ENCODE results near the gene LRRC8E. TPM values are rescaled to one million over a fixed set of nuclear protein-coding genes. Genes with fewer than 3 reads are reported as not detected.

The LRRC8E gene
- total and polyA plus RNA-seq, 2 of the 8 experiments (the other 6 are each of a cell fraction or from before 2014, with no cell fraction given): 2.7 to 2.9 TPM

GRCh38 chr19:7844405-7844804 lies 43.9 kb upstream of the LRRC8E start (continued):
- no peak for TF ChIP-seq CHD7 (IDR thresholded peaks at IDR 0.05; ENCODE audit: insufficient replicate concordance, low read length)
- no peak for TF ChIP-seq POLR2A (IDR thresholded peaks at IDR 0.05; ENCODE audit: control extremely low read depth in 1 of 2, low read depth in 2 of 2, low read length in 2 of 2)
- TF ChIP-seq BCL11A (IDR thresholded peaks at IDR 0.05; ENCODE audit: low read depth in 2 of 2, low read length in 2 of 2): no peak

Measured in H1 (cell line).